ENCODE data around the gene GSTM4. TPM values are rescaled to one million over a fixed set of nuclear protein-coding genes. Genes with fewer than 3 reads are reported as not detected.
"Not testable (repeated sequence)": the region's sequence is repeated elsewhere in the genome, so short reads cannot be mapped to it uniquely, and the experiment has no call there.

GSTM4 gene
- total RNA-seq, 1 experiment from 2014 or later = 188 TPM

DNA sequence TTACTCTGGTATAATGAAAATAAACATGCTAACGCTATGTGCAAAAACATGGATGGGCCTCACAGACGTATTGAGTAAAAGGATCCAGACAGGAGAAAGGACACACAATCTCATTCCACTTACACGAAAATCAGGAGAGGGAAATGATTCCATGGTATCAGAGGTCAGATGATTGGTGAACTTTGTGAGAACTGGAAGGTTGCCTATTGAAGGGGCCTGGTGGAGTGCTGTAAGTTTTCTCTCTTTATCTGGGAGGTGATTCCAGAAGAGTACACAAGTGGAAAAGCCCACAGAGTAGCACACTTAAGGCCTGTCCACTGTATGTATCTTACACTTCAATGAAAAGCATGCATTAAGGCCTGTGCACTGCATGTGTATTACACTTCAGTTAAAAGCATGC, 21.6 kb downstream of the GSTM4 start:
- POLR2A ChIA-PET (ENCODE audit: low non-redundant PET) = no interaction called here

GRCh38 chr1:109678637-109679036, 22.7 kb downstream of the GSTM4 start:
- H3K4me1 ChIP-seq (ENCODE audit: insufficient read depth, low read length, poor library complexity, severe bottlenecking); DNase-seq (ENCODE audit: low spot score); CTCF ChIA-PET; H3K36me3 ChIP-seq (ENCODE audit: insufficient read depth, low read length, poor library complexity, severe bottlenecking); BruUV-seq (replicated peaks); intact Hi-C loops (cut with micrococcal nuclease; ENCODE audit: unreplicated experiment); POLR2A ChIA-PET (ENCODE audit: low non-redundant PET); H3K27me3 ChIP-seq (replicated peaks; ENCODE audit: insufficient read depth, low read depth, low read length, poor library complexity); H3K27ac ChIP-seq (ENCODE audit: low read depth, low read length, poor library complexity, severe bottlenecking); H3K4me3 ChIP-seq (ENCODE audit: low read depth, low read length, poor library complexity, severe bottlenecking); H3K9me3 ChIP-seq (ENCODE audit: low read depth, low read length, poor library complexity, severe bottlenecking): not testable (repeated sequence)

More for the DNA sequence above, 21.6 kb downstream of the GSTM4 start:
- no peaks in the 10 kb centered on the region for H3K36me3 ChIP-seq (ENCODE audit: insufficient read depth, low read length, poor library complexity, severe bottlenecking)
- H3K9me3 ChIP-seq (ENCODE audit: low read depth, low read length, poor library complexity, severe bottlenecking) = no peaks in the 10 kb centered on the region
- no peaks in the 10 kb centered on the region for H3K27me3 ChIP-seq (replicated peaks; ENCODE audit: insufficient read depth, low read depth, low read length, poor library complexity)
- H3K4me3 ChIP-seq (ENCODE audit: low read depth, low read length, poor library complexity, severe bottlenecking) = no peak overlapping the region
- CTCF ChIA-PET = no interaction called here
- TF ChIP-seq, protein P1, sequence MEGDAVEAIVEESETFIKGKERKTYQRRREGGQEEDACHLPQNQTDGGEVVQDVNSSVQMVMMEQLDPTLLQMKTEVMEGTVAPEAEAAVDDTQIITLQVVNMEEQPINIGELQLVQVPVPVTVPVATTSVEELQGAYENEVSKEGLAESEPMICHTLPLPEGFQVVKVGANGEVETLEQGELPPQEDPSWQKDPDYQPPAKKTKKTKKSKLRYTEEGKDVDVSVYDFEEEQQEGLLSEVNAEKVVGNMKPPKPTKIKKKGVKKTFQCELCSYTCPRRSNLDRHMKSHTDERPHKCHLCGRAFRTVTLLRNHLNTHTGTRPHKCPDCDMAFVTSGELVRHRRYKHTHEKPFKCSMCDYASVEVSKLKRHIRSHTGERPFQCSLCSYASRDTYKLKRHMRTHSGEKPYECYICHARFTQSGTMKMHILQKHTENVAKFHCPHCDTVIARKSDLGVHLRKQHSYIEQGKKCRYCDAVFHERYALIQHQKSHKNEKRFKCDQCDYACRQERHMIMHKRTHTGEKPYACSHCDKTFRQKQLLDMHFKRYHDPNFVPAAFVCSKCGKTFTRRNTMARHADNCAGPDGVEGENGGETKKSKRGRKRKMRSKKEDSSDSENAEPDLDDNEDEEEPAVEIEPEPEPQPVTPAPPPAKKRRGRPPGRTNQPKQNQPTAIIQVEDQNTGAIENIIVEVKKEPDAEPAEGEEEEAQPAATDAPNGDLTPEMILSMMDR (conservative IDR thresholded peaks at IDR 0.05; ENCODE audit: low read depth, low read length) = no peak
- no peak overlapping the region for H3K27ac ChIP-seq (ENCODE audit: low read depth, low read length, poor library complexity, severe bottlenecking)
- intact Hi-C loops (cut with micrococcal nuclease; ENCODE audit: unreplicated experiment) = no loop called here
- DNase-seq (ENCODE audit: low spot score) = no peak
- no peaks in the 10 kb centered on the region for H3K4me1 ChIP-seq (ENCODE audit: insufficient read depth, low read length, poor library complexity, severe bottlenecking)
- no TSS peak for BruUV-seq (replicated peaks)

DNA sequence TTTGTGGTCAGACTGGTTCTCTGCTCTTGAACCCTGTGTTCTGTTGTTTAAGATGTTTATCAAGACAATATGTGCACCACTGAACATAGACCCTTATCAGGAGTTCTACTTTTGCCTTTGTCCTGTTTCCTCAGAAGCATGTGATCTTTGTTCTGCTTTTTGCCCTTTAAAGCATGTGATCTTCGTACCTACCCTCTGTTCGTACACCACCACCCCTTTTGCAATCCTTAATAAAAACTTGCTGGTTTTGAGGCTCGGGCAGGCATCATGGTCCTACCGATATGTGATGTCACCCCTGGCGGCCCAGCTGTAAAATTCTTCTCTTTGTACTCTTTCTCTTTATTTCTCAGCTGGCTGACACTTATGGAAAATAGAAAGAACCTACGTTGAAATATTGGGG, 28.9 kb downstream of the GSTM4 start:
- H3K36me3 ChIP-seq (ENCODE audit: insufficient read depth, low read length, poor library complexity, severe bottlenecking); H3K4me1 ChIP-seq (ENCODE audit: insufficient read depth, low read length, poor library complexity, severe bottlenecking); H3K9me3 ChIP-seq (ENCODE audit: low read depth, low read length, poor library complexity, severe bottlenecking); H3K4me3 ChIP-seq (ENCODE audit: low read depth, low read length, poor library complexity, severe bottlenecking); H3K27me3 ChIP-seq (replicated peaks; ENCODE audit: insufficient read depth, low read depth, low read length, poor library complexity); DNase-seq (ENCODE audit: low spot score); H3K27ac ChIP-seq (ENCODE audit: low read depth, low read length, poor library complexity, severe bottlenecking); CTCF ChIA-PET; BruUV-seq (replicated peaks); intact Hi-C loops (cut with micrococcal nuclease; ENCODE audit: unreplicated experiment); POLR2A ChIA-PET (ENCODE audit: low non-redundant PET): not testable (repeated sequence)

- BruUV-seq (replicated peaks); H3K4me1 ChIP-seq (ENCODE audit: insufficient read depth, low read length, poor library complexity, severe bottlenecking); H3K9me3 ChIP-seq (ENCODE audit: low read depth, low read length, poor library complexity, severe bottlenecking); H3K4me3 ChIP-seq (ENCODE audit: low read depth, low read length, poor library complexity, severe bottlenecking); DNase-seq (ENCODE audit: low spot score); CTCF ChIA-PET; H3K27ac ChIP-seq (ENCODE audit: low read depth, low read length, poor library complexity, severe bottlenecking); POLR2A ChIA-PET (ENCODE audit: low non-redundant PET); H3K36me3 ChIP-seq (ENCODE audit: insufficient read depth, low read length, poor library complexity, severe bottlenecking); intact Hi-C loops (cut with micrococcal nuclease; ENCODE audit: unreplicated experiment); H3K27me3 ChIP-seq (replicated peaks; ENCODE audit: insufficient read depth, low read depth, low read length, poor library complexity): not testable (repeated sequence)
Measured at GRCh38 chr1:109685399-109685798, 29.5 kb downstream of the GSTM4 start.

GRCh38 chr1:109685890-109686289, 30.0 kb downstream of the GSTM4 start:
- intact Hi-C loops (cut with micrococcal nuclease; ENCODE audit: unreplicated experiment); H3K4me1 ChIP-seq (ENCODE audit: insufficient read depth, low read length, poor library complexity, severe bottlenecking); BruUV-seq (replicated peaks); CTCF ChIA-PET; POLR2A ChIA-PET (ENCODE audit: low non-redundant PET); H3K9me3 ChIP-seq (ENCODE audit: low read depth, low read length, poor library complexity, severe bottlenecking); DNase-seq (ENCODE audit: low spot score); H3K36me3 ChIP-seq (ENCODE audit: insufficient read depth, low read length, poor library complexity, severe bottlenecking); H3K4me3 ChIP-seq (ENCODE audit: low read depth, low read length, poor library complexity, severe bottlenecking); H3K27me3 ChIP-seq (replicated peaks; ENCODE audit: insufficient read depth, low read depth, low read length, poor library complexity); H3K27ac ChIP-seq (ENCODE audit: low read depth, low read length, poor library complexity, severe bottlenecking): not testable (repeated sequence)

- H3K27me3 ChIP-seq (replicated peaks; ENCODE audit: insufficient read depth, low read depth, low read length, poor library complexity); BruUV-seq (replicated peaks); H3K9me3 ChIP-seq (ENCODE audit: low read depth, low read length, poor library complexity, severe bottlenecking); intact Hi-C loops (cut with micrococcal nuclease; ENCODE audit: unreplicated experiment); DNase-seq (ENCODE audit: low spot score); H3K4me1 ChIP-seq (ENCODE audit: insufficient read depth, low read length, poor library complexity, severe bottlenecking): not testable (repeated sequence)
- Histone ChIP-seq H3K4me3 (ENCODE audit: low read depth, low read length, poor library complexity, severe bottlenecking) (peak overlapping the region; percentile 64), H3K36me3 (ENCODE audit: insufficient read depth, low read length, poor library complexity, severe bottlenecking) (peaks cover 11% of the 10 kb centered on the region), H3K27ac (ENCODE audit: low read depth, low read length, poor library complexity, severe bottlenecking) (peak overlapping the region; percentile 82)
- ChIA-PET POLR2A (ENCODE audit: low non-redundant PET) (interaction anchor here (1.3 kb wide), 1 partner anchor 25 kb away, joined by 16 read pairs; the partner anchor contains the start of gene GSTM5), CTCF (interaction anchor here (1.0 to 1.5 kb wide), 4 partner anchors 25 to 298 kb away, joined by 3 to 12 read pairs (median 8); partner anchors contain the start of genes AHCYL1 and GSTM5)
Measured at GRCh38 chr1:109687109-109687508, 31.2 kb downstream of the GSTM4 start.

All from A673 (cell line).